ENCODE results near the gene IFNA8.

GRCh38 chr9:21398955-21399489 is 9.9 kb upstream of the IFNA8 start:
- no peak for TF ChIP-seq EZH2 (IDR thresholded peaks at IDR 0.05; ENCODE audit: low read length)
- TF ChIP-seq CTCF (optimal IDR thresholded peaks at IDR 0.05 in 1 of 3, IDR thresholded peaks at IDR 0.05 in 1 of 3, conservative IDR thresholded peaks at IDR 0.05 in 1 of 3; ENCODE audit: extremely low read depth in 1 of 3, insufficient read depth in 2 of 3, low read length in 3 of 3) = no peak

Data from keratinocyte (primary cell).